GM11168 (cell line): ENCODE measurements around the gene FRYL.
"Not testable (repeated sequence)": the region's sequence is repeated elsewhere in the genome, so short reads cannot be mapped to it uniquely, and the experiment has no call there.

Experiments
- in situ Hi-C: fragments of 300-500 bp; cut with MboI; formaldehyde crosslinking; loops from one replicate; pipeline ENCODE4 v1.12.0; 2022; ENCODE audit warnings: low sequenced_read_pairs; ENCODE audit not compliant: unreplicated experiment

The FRYL gene

DNA sequence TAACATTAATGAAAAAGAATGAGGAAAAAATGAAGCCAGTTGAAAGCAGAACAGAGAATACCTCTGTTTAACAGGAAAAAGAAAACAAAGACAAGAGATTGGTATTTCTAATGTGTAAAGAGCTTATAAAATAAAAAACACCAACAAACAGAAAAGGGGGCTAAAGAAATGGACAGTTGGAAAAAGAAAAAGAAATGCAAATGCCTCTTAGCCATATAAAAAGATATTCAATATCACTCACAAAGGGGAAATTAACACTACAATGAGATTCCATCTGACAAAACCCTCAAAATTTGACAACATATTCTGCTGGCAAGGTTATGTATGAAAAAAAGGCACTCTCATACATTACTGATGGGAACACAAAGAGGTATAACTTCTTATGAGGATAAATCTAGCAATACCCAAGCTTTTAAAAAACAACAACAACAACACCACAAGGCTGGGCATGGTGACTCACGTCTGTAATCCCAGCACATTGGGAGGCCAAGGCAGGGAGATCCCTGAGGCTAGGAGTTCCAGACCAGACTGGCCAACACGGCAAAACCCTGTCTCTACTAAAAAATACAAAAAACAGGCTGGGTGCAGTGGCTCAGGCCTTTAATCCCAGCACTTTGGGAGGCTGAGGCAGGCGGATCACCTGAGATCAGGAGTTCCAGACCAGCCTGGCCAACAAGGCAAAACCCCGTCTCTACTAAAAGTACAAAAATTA, 75.8 kb downstream of the FRYL start:
- in situ Hi-C loops: no loop called here

DNA sequence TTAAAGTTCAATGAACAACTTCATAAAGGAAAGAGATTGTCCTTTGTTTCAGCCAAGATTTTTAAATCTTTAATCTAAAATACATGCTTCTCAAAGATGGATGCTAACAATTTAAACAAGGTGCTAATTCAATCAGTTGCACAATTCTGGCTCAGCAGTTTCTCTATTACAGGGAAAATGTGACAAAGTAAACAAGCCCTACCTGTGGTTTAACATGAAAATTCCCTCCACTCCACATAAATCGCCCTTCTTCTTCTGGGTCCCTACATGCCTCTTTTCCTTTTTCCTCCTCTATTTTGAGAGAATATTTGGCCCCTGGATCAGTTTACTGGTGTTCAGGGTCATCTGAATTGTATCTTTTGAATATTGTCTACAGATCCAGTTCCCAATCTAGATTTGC, 80.6 kb downstream of the FRYL start:
- in situ Hi-C loops: no loop called here

DNA sequence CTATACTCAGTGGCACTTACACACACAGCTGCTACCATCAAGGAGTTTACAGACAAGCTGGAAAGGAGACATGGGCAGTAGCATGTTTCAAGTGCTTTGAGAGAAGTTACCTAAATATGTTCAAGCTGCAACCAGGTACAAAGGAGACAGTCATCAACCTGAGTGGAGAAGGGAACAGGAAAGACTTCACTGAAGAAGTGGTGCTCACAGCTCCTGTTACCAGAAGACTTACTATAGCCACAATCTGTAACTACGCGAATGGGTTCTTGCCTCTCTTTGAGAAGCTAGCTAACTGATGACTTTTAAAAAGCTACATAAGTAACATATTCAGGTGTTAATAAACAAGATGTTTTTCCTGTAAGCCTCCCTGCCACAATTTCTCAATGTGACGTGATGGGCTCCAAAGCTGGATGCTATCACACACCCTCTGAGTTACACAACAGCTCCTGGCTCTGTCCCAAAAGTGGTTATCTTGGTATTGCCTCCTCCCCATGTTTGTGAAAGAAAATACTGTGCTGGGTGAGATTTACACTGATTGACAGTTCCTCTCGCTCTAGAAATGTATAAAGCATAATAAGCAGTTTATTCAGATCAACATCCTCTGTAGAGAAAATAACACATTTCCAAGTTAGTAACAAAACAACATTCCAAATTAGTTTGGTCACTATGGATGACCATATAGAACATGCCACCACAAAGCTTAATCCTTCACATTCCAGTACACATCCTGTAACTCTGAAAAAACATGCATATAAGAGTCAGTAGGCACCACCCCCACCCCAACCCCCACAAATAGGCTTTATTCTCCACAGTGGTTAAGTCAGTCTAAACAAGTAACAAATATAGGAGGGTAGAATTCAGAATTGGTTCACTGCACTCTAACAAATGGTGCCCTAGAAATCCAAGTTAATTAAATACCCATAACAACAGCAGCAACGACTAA, 81.8 kb downstream of the FRYL start:
- in situ Hi-C loops: no loop called here

DNA sequence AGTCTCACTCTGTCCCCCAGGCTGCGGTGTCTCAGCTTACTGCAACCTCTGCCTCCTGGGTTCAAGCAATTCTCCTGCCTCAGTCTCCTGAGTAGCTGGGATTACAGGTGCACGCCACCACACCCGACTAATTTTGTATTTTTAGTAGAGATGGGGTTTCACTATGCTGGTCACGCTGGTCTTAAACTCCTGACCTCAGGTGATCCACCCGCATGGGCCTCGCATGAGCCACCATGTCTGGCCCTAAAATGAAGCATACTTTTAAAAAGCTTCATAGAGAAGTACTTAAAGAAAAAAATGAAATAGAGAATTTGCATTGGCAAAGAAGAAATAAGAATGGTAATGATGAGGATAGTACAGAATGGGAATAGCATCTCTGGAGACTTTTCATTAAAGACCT, 82.6 kb downstream of the FRYL start:
- in situ Hi-C loops: not testable (repeated sequence)

DNA sequence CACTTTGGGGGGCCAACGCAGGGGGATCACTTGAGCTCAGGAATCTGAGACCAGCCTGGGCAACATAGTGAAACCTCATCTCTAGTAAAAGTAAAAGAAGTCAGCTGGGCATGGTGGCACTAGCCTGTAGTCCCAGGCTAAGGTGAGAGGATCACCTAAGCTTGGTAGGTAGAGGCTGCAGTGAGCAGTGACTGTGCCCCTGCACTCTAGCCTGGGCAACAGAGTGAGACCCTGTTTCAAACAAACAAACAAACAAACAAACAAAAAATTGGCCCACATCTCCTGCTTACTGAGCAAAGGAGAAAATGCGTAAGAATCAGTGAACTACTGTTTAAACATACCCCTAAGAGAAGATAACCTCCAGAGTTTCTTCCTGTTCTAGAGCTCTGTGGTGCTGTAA, 85.3 kb downstream of the FRYL start:
- in situ Hi-C loops: no loop called here

DNA sequence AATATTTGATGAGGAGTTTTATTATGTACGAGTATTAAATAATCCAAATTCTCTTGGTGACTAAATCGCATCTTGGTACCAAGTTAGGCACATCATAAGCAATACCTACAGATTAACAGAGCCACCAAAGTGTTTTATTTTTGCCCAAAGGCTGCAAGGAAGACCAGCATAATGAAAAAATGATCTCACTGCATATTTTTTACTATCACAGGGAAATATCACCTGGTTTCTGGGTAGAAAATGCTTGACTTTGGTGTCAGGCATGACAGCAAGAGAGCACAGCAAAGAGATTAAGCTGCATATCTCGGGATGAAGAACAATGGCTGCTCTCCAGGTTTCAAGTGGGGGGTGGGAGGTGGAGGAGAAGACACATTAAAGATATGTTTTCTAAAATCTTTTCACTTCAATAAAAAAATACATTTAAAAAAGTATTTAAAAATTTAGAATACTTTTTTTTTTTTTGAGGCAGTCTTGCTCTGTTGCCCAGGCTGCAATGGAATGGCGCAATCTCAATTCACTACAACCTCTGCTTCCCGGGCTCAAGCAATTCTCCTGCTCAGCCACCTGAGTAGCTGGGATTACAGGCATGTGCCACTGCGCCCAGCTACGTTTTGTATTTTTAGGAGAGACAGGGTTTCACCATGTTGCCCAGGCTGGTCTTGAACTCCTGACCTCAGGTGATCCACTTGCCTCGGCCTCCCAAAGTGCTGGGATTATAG, 86.1 kb downstream of the FRYL start:
- in situ Hi-C loops: no loop called here

DNA sequence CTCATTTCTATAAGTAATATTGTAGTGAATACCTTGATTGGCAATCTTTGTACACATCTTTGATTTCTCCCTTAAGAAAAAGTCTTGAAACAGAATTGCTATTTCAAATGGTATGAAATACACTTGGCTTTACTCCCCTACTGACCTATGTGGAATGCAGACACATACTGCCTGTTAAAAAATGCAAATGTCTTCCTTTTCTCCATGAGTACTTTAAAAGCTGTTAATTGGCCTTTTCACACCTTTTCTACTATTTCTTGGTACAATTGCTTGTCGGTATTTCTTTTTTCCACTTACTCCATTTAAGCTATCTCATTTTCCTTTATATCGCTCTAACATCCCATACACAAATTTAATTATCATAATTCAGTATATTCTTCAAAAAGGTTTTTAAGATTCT, 87.2 kb downstream of the FRYL start:
- in situ Hi-C loops: no loop called here

DNA sequence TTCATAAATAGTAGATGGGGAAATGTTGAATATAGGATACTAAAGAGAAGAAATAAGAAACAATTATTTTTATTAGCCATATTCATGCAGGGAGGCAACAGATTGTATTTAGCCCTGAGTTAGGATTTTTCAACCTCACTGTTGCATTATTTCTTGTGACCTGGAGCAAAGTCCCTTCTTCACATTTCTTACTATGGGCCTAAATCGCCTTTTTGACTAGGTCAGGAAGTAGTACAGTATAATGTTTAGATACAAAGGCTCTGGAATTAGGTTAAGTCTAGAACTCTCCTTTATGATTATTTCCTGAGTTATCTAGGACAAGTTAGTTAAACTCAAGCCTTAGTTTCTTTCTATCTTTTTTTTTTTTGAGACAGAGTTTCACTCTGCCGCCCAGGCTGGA, 88.0 kb downstream of the FRYL start:
- in situ Hi-C loops: no loop called here

DNA sequence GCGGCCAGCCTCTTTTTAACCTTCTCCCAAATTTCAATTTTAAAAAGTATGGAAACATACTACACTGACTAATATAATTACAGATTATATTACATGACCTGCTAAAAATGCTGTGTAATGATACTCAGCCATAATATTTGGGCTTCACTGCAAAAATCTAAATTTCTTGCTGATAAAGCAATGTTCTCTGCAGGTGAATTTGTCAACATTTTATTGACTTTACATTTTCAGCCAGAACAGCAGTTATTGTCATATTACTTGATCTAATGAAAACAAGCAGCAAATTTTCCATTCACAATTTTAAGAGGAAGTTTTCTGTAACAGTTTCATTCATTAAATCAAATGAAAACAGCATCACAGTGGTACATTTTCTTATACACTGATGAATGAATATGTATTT, 91.1 kb downstream of the FRYL start:
- in situ Hi-C loops: no loop called here

DNA sequence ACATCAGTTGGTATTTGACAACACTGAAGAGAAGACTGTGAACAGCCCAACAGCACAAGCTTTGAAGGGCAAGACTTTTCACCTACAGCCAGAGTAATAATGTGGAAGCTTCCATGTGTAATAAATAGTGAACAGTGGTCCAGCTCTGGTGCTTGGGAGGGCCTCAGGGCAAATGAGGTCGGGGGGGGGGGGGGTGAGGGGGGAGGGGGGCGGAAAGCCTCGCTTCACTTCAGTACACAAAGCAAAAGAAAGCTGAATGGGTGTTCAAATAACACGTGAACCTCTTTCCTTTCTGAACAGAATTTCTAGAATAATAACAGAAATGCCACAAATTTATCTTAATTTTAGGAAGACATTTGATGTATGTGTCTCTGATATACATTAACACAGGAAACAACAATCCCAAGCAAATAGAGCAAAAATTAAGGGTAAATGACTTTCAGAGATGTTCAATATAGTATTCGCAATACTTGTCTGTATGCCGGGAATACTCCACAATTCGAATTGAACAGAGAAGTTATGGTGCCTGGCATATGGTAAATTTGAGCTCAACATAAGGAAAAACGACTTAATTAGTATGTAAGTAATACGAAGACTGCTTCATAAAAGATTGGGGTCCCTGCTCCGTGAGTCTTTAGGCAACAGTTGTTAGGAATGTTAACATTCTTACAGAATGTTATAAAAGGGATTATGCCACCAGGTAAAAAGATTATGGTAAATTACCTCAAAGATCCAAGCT, 92.6 kb downstream of the FRYL start:
- in situ Hi-C loops: no loop called here

DNA sequence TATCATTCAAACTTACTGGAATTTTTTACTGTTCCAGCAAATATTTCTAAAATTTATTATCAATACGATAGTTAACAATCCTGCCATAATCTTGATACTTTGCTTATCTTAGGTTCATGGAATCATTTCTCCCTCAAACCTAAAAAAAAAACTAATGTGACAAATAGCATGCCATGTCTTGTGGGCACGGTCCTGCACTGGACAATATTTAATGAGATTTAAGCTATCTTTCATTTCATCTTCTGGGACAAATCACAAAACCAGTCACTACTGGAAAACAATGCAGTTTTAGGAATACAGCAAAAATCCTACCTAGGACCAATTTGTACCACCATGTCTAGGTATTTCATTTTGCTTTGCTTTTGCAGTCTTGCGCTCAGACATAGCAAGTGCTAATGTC, 93.7 kb downstream of the FRYL start:
- in situ Hi-C loops: no loop called here

DNA sequence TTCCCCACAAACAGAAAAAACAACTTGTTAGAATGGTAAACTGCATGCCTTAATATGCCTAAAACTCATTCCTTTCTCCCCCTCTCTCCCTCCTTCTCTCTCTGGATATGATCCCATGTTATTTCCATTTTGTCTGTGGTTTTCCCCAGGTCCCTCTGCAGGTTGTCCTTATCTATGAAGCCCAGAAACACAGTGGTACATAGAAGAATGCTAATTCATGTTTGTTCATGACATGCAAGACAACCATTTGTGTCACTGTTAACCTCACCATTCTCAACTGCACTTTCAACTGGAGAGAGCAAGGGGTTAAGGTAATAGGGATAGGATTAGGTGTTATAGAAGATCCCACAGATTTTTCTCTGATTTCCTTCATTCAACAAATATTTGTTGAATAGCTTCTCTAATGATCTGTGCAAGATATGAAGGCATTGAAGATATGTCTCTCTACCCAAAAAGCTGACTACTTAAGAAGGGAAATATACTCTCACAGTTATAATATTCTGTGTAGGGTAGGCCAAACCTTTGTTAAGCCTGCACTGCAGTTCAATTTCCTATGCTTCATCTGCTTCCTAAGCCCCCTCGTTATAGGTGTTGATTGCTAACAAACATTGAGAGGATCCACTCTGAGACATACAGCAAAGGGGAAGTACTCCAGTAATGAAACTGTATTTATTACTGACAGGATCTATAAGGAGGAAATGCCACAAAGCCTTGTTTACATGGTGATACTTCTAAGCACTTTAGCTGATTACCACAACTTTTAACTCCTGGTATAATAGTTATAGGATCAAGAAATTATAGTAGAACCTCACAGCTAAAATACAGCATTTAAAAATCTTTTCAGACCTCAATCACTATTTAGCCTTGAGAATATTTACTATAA, 96.1 kb downstream of the FRYL start:
- in situ Hi-C loops: no loop called here

DNA sequence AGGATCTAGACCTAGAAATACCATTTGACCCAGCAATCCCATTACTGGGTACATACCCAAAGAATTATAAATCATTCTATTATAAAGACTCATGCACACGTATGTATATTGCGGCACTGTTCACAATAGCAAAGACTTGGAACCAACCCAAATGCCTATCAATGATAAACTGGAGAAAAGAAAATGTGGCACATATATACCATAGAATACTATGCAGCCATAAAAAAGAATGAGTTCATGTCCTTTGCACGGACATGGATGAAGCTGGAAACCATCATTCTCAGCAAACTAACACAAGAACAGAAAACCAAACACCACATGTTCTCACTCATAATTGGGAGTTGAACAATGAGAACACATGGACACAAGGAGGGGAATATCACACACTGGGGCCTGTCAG, 97.2 kb downstream of the FRYL start:
- in situ Hi-C loops: not testable (repeated sequence)

DNA sequence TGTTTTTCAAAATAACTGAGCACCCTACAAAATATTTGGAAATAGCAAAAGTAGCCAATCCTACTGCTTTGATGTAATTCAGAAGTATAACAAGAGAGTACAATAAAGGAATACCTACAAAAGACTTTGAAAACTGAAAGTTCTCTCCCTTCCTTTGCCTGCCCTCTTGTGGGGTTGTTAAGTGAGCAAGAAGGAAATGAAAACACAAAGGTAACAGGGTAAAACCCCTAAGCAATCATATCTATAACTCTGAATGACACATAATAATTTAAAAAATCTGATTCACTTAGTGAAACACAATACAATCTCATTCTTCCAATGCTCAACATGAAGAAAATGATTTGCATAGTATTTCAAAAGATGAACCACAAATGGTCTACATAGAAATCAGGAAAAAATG, 98.2 kb downstream of the FRYL start:
- in situ Hi-C loops: no loop called here

DNA sequence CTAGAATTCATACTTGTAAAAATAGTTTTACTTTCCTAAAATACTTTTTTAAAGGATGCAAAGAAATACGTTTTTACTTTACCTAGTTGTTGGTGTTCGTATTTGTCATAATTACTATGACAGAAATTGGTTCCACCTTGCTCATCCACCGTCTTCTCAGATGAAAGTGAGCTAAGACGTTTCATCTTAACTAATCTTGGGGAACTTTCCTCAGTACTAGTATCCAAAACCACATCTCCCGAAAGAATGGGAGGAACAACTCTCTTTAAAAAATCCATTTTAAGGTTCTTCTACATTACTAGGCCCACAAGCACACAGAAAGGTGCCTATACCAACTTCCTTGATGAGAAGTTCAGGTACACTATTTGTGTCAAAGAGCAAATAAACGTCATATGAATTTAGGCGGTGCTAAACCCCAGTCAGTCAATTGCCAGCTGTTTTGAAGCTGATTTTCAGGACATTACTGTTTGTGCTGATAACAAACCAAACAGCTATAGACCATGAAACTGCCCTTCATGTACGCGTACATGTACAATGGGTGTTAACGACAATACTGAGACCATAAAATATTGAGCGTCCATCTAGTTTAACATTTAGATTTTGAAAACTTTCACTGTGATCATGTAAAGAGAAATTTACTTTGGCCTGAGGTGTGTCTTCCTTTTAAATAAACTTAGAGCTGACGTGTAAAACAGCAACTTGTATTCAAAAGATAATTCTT, 99.1 kb downstream of the FRYL start:
- in situ Hi-C loops: no loop called here

DNA sequence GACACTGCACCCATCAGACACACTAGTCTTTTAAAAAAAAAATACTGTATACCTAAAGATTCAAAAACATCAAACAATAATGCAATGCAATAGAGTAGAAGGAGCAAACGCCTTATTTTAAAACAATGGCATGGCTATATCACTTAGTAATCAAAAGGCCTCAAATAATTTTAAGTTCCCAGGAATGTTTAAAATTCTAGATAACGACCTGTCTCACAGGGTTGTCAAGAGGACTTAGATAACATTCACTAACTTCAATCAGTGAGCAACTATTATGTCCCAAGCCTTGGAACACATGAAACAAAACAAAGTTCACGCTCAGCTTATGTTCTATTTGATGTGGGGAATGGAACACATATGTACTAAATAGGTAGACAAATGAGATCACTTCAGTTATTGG, 106.5 kb downstream of the FRYL start:
- in situ Hi-C loops: no loop called here

DNA sequence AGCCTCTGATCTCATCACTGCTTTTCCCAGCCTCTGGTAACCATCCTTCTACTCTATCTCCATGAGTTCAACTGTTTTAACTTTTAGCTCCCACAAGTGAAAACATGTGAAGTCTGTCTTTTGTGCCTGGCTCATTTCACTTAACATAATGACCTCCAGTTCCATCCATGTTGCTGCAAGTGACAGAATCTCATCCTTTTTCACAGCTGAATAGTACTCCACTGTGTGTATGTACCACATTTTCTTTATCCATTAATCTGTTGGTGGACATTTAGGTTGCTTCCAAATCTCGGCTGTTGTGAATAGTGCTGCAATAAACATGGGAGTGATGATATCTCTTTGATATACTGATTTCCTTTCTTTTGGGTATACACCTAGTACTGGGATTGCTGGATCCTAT, 109.5 kb downstream of the FRYL start:
- in situ Hi-C loops: no loop called here

DNA sequence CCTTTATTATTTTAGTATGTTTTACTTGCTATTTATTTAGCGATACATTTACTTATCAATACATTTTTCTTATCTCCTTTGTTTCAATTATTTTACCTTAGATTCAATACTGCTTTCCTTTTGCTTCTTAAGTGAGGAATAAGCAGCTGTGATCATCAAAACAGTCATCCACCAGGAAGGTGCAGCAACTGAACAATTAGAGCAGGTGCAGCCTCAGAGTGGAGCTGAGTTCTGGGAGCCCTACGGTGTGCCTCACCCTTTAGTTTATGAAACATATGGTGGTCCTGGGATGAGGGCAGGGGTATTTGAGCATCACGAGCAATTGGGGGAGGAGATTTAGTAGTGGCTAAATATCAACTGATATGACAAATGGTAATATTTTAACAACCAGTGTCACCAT, 111.0 kb downstream of the FRYL start:
- in situ Hi-C loops: no loop called here
